Thyroid gland (tissue), 4 donors: ENCODE results near the gene BCKDHB.

Experiments
- POLR2A ChIP-seq, 2 donors: fragments of 450-650 bp; IDR thresholded peaks; one replicate each; pipeline ENCODE4 v1.6.1; 2017; ENCODE audit warnings: antibody characterized with exemption in 2 of 2, mild to moderate bottlenecking in 2 of 2, moderate library complexity in 1 of 2
- TF ChIP-seq, protein P1 (sequence below), 6 experiments: fragments of 200-600 bp in 3 of 6; fragments of 450-650 bp in 3 of 6; sonication (generic) in 3 of 6; IDR thresholded peaks; one replicate each; pipeline ENCODE4 v1.5.1; 2016 to 2019; ENCODE audit warnings: antibody characterized with exemption in 6 of 6, mild to moderate bottlenecking in 2 of 6, inconsistent platforms in 1 of 6, moderate library complexity in 1 of 6

GRCh38 chr6:80388507-80388906 is 282.0 kb downstream of the BCKDHB start:
- TF ChIP-seq, protein P1, sequence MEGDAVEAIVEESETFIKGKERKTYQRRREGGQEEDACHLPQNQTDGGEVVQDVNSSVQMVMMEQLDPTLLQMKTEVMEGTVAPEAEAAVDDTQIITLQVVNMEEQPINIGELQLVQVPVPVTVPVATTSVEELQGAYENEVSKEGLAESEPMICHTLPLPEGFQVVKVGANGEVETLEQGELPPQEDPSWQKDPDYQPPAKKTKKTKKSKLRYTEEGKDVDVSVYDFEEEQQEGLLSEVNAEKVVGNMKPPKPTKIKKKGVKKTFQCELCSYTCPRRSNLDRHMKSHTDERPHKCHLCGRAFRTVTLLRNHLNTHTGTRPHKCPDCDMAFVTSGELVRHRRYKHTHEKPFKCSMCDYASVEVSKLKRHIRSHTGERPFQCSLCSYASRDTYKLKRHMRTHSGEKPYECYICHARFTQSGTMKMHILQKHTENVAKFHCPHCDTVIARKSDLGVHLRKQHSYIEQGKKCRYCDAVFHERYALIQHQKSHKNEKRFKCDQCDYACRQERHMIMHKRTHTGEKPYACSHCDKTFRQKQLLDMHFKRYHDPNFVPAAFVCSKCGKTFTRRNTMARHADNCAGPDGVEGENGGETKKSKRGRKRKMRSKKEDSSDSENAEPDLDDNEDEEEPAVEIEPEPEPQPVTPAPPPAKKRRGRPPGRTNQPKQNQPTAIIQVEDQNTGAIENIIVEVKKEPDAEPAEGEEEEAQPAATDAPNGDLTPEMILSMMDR (IDR thresholded peaks at IDR 0.05) = no peak
- TF ChIP-seq POLR2A (IDR thresholded peaks at IDR 0.05) = no peak
